Measurements from ENCODE around the gene DGCR2. TPM values are rescaled to one million over a fixed set of nuclear protein-coding genes. Genes with fewer than 3 reads are reported as not detected.

Gene DGCR2
- total and polyA plus RNA-seq, 10 of the 15 experiments (the other 5 are each of a cell fraction or from before 2014, with no cell fraction given) = 0.19 to 28.4 (median 16.0) TPM

DNA sequence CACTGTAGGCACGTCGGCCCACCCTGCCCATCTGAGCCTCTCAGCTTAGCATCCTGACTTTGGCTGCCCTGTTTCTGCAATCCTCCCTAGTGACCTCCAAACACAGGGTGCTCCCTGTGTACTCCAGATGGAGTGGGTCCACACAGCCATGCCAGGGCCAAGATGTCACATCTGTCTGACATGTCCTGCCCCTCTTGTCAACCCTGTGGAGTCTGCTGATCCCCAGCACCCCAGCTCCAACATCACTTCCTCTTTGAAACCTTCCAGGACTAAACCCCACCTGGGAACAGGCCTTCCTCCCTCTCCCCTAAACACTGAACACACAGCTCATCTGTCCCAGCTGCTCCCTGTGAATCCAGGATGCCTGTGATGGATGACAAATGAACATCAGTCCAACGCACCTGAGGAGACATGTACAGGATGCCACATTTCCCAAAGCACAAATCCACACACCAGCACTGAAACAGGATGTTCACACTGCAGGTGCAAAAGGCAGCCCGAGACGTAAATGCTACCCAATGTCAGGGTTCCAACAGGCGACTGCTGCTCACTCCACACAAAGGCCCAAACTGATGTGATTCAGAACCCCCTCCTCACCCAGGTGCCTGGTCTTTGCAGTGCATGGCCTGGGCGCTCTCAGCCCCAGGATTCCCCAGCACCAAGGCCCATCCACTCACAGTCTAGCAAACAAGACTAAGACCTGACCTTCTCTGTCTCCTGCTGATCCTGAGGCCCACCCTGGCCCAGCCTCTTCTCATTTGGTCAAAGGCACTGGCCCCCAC is 6.9 kb upstream of the DGCR2 start:
- CTCF ChIA-PET = no interaction called here
- Histone ChIP-seq H3K36me3 (ENCODE audit: control insufficient read depth in 2 of 2, insufficient read depth in 2 of 2, low read length in 1 of 2) (peaks cover 0 to 3% of the 10 kb centered on the region in 2 experiments; a peak in 1 of 4 replicates), H3K9ac (ENCODE audit: control insufficient read depth, insufficient read depth, low read length) (no peak overlapping the region), H3K9me3 (replicated peaks; ENCODE audit: control insufficient read depth, insufficient read depth, low read length) (no peaks in the 10 kb centered on the region), H3K79me2 (ENCODE audit: control insufficient read depth, insufficient read depth, low read length) (no peaks in the 10 kb centered on the region), H2AFZ (ENCODE audit: control insufficient read depth, low read depth, low read length) (no peak overlapping the region), H3K4me1 (ENCODE audit: control insufficient read depth, insufficient read depth, low read length) (no peaks in the 10 kb centered on the region), H3K4me2 (ENCODE audit: control insufficient read depth, insufficient read depth) (no peak overlapping the region), H4K20me1 (ENCODE audit: control insufficient read depth, insufficient read depth) (no peaks in the 10 kb centered on the region), H3K27ac (ENCODE audit: control insufficient read depth, insufficient read depth) (no peak overlapping the region), H3K27me3 (replicated peaks in 1 of 2; ENCODE audit: control insufficient read depth in 2 of 2, insufficient read depth in 2 of 2, low read length in 1 of 2) (no peaks in the 10 kb centered on the region; a peak in 1 of 4 replicates), H3K4me3 (no peak overlapping the region)
- TF ChIP-seq RUNX3 (IDR thresholded peaks at IDR 0.05; ENCODE audit: low read length) (no peak), YY1 (IDR thresholded peaks at IDR 0.05; ENCODE audit: low read depth, low read length) (no peak), SPI1 (IDR thresholded peaks at IDR 0.05; ENCODE audit: borderline replicate concordance, insufficient read depth, low read depth, low read length) (no peak), TCF12 (IDR thresholded peaks at IDR 0.05; ENCODE audit: low read depth, low read length) (no peak), KLF5 (IDR thresholded peaks at IDR 0.05; ENCODE audit: partially characterized antibody) (no peak), SP1 (IDR thresholded peaks at IDR 0.05; ENCODE audit: low read depth, low read length) (no peak), NFYA (IDR thresholded peaks at IDR 0.05; ENCODE audit: borderline replicate concordance, low read depth, low read length) (no peak)
- TF ChIP-seq, protein P1, sequence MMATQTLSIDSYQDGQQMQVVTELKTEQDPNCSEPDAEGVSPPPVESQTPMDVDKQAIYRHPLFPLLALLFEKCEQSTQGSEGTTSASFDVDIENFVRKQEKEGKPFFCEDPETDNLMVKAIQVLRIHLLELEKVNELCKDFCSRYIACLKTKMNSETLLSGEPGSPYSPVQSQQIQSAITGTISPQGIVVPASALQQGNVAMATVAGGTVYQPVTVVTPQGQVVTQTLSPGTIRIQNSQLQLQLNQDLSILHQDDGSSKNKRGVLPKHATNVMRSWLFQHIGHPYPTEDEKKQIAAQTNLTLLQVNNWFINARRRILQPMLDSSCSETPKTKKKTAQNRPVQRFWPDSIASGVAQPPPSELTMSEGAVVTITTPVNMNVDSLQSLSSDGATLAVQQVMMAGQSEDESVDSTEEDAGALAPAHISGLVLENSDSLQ (IDR thresholded peaks at IDR 0.05) = no peak
- 49% methylated on average over 7 of the region's 7 CpGs for WGBS (ENCODE audit: insufficient coverage, insufficient replicate concordance, low lambda C conversion rate, missing lambda C conversion rate)
- no TSS peak for BruUV-seq (replicated peaks)
- in situ Hi-C loops (cut with MboI) (no loop called here), intact Hi-C loops (cut with micrococcal nuclease; ENCODE audit: unreplicated experiment) (no loop called here)
- RAD21 ChIA-PET (ENCODE audit: unreplicated experiment) = no interaction called here
- no peak for DNase-seq (ENCODE audit: low read depth, low spot score)
- POLR2A ChIA-PET = no interaction called here
- ATAC-seq = no peak
- SMC1A ChIA-PET (ENCODE audit: uncharacterized antibody, unreplicated experiment) = no interaction called here
- no peak for FAIRE-seq
